GM21529 (cell line): ENCODE results near the gene ZNF182.
"Not testable (repeated sequence)": the region's sequence is repeated elsewhere in the genome, so short reads cannot be mapped to it uniquely, and the experiment has no call there.

Experiments used
- ATAC-seq: cut with Tn5 transposase; IDR thresholded peaks from one replicate; pipeline ENCODE4 v1.9.1; 2021; ENCODE audit not compliant: unreplicated experiment

Gene ZNF182

DNA sequence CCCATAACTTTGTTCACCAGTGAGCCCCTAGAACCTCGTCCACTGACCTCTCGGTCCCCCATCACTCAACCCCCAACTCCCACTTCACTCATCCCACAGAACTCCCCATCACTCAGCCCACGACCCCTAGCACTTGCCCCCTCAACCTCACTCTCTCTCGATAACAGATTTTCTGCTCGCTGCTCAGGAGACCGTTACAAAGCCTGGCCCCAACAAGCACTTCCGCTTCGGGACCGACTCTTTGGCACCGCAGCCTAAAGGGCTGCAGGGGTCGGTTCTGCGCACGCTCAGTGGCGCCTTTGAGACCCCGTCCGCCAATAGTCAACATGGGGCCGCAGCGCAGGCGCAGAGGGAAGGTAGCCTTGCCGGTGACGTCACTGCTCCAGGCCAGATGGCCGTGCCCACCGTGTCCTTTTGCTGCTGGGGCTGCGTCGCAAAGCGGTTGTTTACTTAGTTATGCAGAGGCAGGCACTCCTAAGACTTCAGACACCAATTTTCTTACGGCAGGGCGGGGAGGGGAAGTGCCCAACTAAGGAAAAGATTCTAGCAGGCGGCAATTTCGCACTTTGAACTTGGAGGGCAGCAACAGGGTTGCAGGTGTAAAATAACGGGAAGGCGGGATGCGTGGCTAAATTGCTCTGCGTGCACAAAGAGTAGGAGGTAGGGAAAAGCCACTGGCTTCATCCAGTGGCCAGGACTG is at the start of gene ZNF182:
ZNF182 (minus strand) TSS at position 232 of the 700 bp plus-strand sequence. CDS start 1,380 bp downstream, outside the sequence.
- peak; percentile 87 for ATAC-seq

DNA sequence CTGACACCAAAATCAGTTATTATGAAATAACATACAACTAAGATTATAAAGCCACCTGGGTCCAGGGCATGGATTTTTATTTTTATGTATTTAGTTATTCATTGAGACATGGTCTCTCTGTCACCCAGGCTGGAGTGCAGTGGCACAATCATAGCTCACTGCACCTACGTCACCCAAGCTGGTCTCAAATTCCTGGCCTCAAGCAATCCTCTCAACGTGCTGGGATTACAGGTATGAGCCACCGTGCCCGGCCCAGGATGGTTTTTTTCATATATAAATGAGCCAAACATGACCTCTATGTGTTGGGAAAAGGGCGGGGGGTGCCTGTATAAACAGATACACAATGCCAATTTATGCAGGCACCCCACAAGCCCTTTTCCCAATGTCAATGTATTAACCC is 43.1 kb upstream of the ZNF182 start:
- no peak for ATAC-seq

DNA sequence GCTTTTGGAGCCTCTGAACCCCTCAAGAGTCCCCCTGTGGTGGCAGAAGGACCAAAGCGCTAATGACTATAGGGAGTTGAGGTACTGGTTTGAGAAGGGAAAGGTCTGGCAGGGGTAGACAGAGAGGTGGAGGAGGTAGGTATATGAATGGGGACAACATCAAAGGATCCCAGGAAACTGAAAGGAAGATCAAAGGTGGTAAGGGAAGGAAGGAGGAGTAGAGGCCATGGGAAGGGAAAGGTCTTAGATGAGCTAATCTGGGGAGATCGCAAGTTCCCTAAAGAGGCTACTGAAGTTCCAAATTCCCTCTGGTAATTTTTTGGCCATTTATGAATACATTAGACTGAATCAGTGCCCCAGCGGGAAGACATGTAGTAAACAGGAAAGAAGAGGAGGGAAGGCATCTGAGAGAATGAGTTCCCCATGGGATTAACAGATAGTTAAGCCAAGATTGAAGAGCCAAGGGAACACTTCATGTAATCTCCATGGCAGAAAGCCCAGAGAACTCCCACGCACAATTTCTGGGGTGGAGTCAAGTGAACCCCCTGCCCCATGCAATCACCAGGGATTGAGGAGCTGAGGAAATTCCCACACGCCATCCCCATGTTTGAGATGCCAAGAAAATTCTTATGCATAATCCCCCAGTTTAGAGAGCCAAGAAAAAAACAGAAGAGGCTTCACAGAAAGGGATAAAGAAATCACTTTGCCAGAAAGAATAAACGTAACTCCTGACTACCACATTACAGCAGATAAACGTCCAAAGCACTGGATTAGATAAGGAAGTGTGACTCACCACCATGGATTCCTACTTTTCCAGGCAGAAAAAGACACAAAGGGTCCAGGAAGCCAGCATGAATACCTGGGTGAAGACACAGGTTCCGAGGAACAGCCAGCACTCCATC is 41.9 kb upstream of the ZNF182 start:
- no peak for ATAC-seq

DNA sequence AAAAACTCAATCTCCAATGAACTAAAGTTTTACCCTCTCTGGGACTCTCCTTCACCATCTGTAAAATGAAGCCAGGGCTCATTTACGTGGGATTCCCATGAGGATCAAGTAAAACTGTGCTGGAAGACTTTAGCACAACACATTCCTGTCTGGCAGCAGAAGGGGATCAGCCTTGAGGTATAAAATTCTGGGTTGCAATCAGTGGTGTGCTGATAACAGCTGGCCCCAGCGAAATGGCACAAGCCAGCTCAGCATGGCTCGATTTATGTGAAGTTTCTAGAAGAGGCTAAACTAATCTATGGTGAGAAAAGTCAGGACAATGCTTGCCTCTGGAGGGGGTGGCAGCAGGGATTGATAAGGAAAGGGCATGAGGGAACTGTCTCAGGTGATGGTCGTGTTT is 39.3 kb upstream of the ZNF182 start:
- ATAC-seq, result no peak

GRCh38 chrX:48035891-48036290 is 32.1 kb upstream of the ZNF182 start:
- ATAC-seq, result no peak

GRCh38 chrX:48030641-48031173 is 26.9 kb upstream of the ZNF182 start:
- not testable (repeated sequence) for ATAC-seq

DNA sequence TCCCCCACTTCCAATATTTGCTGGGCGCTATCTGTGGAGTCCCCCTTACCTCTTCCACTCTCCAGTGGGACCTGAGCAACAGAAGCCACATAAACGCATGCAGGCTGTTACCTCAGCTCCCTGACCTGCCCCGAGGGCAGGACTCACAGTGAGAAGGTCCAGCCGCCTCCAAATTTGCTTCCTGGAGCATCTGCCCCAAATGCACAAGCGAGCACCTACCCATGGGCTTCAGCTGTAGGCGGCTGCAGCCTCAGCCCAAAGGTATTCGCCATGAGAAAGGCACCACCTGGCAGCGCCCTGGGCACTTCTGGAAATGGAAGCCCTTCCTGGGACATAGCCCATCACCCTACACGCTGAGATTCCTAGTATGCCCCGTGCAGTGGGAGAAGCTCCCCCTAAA is 26.4 kb upstream of the ZNF182 start:
- ATAC-seq, result no peak

- ATAC-seq, result no peak
Measured at GRCh38 chrX:48028091-48028490, 24.3 kb upstream of the ZNF182 start.

GRCh38 chrX:48027545-48027944 is 23.8 kb upstream of the ZNF182 start:
- not testable (repeated sequence) for ATAC-seq

DNA sequence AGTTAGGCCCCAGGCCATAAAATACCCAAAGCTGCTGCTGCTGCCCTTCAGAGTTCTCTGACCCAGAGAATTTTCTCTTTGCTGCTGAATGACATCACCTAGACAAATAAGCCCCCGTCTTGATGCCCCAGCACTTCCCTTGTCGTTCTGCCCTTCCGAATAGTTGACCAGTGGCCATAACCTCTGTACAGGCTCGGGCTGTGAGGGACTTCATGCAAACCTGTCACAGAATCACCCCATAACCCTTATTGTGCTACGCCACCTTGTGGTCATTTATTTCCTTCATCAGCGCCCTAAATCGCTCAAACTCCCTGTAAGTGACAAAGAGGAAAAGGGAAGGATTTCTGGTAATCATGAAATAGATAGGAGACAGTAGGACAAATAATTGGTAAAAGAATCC is 21.8 kb upstream of the ZNF182 start:
- no peak for ATAC-seq

DNA sequence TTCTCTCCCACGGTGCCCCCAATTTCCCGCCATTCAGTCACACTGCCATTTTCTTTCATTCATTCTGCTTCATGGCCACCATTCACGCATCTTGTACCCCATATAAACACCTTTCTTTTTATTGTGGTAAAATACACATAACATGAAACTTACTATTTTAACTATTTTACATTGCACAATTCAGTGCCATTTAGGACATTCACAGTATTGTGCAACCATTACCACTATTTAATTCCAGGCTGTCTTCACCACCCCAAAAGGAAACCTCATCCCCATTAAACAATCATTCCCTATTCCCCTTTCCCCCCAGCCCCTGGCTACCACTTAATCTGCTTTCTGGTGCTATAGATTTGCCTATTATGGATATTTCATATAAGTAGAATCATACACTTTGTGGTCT is 18.9 kb upstream of the ZNF182 start:
- ATAC-seq, result no peak

DNA sequence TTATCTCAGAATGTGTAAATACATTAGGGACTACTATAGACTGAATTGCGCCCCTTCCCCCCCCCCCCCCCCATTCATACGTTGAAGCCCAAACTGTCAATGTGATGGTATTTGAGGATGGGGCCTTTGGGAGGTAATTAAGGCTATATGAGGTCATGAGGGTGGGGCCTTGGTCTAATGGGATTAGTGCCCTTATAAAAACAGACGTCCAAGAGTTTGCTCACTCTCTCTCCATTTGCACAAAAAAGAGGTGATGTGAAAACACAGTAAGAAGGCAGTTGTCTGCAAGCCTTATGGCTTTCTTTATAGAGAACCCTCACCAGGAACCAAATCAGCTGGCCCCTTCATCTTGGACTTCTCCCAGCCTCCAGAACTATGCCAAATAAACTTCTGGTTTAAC is 18.3 kb upstream of the ZNF182 start:
- no peak for ATAC-seq

DNA sequence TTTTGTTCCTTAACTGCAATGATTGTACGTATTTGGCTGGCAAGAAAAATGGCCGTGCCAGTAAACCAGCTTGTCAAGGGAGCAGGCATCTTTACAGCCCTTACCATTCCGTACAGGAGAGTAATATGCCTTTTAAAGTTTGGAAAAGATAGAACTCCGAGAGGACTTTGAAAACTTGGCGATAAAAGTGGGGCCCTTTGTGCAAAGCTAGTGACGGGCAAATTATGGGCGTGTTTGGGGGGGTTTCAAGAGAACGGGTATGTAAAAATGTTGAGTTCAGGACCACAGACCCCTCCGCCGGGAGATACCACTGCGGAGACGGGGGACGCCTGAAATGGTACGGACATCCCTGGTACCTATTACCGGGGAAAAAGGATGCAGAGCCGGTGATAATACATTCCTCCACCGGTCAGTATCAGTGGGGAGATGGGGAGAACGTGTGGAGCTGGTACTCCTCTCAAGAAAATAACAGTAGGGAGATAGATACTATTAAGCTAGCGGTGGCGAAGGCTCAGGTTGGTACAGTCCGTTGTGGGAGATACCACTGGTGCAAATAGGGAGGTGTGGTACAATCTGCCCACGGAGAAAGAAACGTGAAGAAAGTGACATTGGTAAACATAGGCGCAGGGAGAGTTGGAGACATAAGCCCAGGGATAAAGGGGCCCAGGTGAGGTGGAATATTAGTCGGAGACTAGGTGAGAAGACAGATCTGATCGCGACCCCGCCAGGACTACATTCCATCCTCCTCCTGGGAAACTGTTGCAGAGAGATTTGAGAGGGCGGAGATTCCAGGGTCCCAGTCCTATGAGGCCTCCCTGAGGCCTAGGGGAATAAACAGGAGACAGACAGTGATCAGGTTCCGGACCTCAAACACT is 17.5 kb upstream of the ZNF182 start:
- peak; percentile 66 for ATAC-seq

DNA sequence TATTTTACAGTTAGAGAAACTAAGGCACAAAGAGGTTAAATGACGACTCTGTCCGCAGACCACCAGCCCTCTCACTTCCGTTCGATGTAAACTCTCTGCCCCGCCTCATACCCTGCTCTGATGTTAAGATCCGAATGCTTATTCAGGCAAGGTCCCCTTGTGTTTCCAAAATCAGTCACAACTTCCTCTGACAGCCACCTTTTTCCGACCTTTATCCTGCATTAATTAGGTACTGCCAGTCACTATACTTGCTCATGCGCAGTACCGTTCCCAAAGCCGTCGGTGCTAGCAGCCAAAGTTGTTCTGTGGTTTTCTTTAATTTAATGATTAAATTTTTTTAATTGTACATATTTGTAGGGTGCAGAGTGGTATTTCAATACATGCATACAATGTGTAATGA is 16.7 kb upstream of the ZNF182 start:
- not testable (repeated sequence) for ATAC-seq

- not testable (repeated sequence) for ATAC-seq
Measured at GRCh38 chrX:48019892-48020291, 16.1 kb upstream of the ZNF182 start.

- ATAC-seq, result not testable (repeated sequence)
Measured at GRCh38 chrX:48016583-48017310, 13.0 kb upstream of the ZNF182 start.

DNA sequence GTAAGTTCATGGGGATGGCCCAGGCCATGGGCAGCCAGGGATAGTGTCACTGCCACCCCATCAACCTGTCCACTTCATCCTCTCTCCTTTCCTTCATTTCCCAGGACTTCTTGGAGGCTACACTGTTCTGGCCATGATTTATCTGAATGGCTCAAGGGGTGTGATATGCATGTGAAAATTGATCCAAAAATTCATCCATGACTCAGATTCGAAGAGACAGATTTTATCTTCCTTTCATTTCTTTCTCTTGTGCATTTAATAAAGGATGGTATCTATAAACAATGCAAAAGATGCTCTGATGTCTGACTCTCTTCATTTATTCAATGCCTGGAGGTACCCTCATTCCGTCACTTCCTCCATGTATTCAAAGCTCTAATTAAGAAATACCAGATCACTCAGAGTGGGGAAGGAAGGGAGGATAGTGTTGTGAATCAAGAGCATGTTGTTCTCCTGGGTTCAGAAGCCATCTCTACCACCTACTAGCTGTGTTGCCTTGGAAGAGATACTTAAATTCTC is 5.7 kb upstream of the ZNF182 start:
- ATAC-seq, result not testable (repeated sequence)

DNA sequence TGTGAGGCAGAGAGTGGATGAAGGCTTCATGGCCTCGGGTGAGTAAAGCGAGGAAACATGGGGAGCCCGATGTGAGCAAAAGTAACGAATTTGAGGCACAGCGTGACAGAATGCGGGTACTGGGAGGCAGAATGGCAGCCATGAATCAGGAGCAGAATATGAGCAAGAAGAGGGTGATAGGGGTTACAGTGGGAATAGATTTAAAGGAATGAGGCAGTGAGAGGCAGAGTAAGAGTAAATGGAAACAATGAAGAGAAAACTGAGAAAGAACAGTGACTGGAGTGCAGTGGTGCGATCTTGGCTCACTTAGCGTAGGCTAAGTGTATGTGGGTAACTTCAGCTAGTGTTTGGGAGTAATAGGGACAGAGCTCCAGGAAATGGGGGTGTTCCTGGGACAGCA is 2.9 kb upstream of the ZNF182 start, which contains the start of gene SPACA5:
SPACA5 (plus strand) TSS at position 301 of the 400 bp plus-strand sequence. CDS start 815 bp downstream, outside the sequence.
- ATAC-seq, result not testable (repeated sequence)

DNA sequence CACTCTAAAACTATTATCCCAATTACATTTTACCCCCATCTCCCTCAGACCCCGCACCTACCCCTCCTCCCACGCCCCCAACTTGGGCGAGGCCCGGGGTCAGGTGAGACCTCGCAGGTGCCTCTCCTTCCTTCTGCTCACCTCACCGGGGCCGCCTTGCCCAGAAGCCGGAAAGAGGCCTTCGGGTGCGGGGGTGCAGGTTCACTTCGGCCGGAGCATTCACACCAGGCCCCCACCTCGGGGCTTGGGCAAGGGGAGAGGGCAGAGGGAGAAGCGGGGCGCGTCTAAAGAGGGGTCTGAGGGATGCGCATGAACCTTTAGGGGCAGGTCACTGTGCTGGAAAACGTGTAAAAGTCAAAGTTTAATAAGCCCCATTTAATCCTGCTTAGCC is 427 bp downstream of the ZNF182 start:
- ATAC-seq, result peak; percentile 29

GRCh38 chrX:48002929-48003328 is 860 bp downstream of the ZNF182 start:
- ATAC-seq, result no peak
